Measurements from ENCODE around the gene PSMB7. TPM values are rescaled to one million over a fixed set of nuclear protein-coding genes. Genes with fewer than 3 reads are reported as not detected.

PSMB7 gene
- total and polyA plus RNA-seq, 2 of the 13 experiments (the other 11 are each of a cell fraction or from before 2014, with no cell fraction given) = 259 to 291 TPM

GRCh38 chr9:124370896-124371582 is 44.2 kb downstream of the PSMB7 start (continued):
- TF ChIP-seq, protein P1, sequence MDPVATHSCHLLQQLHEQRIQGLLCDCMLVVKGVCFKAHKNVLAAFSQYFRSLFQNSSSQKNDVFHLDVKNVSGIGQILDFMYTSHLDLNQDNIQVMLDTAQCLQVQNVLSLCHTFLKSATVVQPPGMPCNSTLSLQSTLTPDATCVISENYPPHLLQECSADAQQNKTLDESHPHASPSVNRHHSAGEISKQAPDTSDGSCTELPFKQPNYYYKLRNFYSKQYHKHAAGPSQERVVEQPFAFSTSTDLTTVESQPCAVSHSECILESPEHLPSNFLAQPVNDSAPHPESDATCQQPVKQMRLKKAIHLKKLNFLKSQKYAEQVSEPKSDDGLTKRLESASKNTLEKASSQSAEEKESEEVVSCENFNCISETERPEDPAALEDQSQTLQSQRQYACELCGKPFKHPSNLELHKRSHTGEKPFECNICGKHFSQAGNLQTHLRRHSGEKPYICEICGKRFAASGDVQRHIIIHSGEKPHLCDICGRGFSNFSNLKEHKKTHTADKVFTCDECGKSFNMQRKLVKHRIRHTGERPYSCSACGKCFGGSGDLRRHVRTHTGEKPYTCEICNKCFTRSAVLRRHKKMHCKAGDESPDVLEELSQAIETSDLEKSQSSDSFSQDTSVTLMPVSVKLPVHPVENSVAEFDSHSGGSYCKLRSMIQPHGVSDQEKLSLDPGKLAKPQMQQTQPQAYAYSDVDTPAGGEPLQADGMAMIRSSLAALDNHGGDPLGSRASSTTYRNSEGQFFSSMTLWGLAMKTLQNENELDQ (CRISPR knock-in tag; IDR thresholded peaks at IDR 0.05; ENCODE audit: borderline replicate concordance) = no peak
- no peak for TF ChIP-seq SP1 (IDR thresholded peaks at IDR 0.05)
- no peak for TF ChIP-seq SP1 (CRISPR knock-in tag; IDR thresholded peaks at IDR 0.05)
- TF ChIP-seq GATAD2A (CRISPR knock-in tag; IDR thresholded peaks at IDR 0.05) = peak; percentile 30; the same call in 1 of the 2 replicates
- no peak for TF ChIP-seq TFDP1 (CRISPR knock-in tag; IDR thresholded peaks at IDR 0.05; ENCODE audit: borderline replicate concordance)
- TF ChIP-seq ZNF235 (CRISPR knock-in tag; IDR thresholded peaks at IDR 0.05; ENCODE audit: borderline replicate concordance) = no peak
- no peak for TF ChIP-seq ZNF891 (CRISPR knock-in tag; IDR thresholded peaks at IDR 0.05)
- TF ChIP-seq GMEB1 (CRISPR knock-in tag; IDR thresholded peaks at IDR 0.05; ENCODE audit: borderline replicate concordance) = no peak
- no peak for TF ChIP-seq FOXP1 (IDR thresholded peaks at IDR 0.05)
- TF ChIP-seq FOXP1 (CRISPR knock-in tag; IDR thresholded peaks at IDR 0.05) = no peak
- TF ChIP-seq ZNF674 (CRISPR knock-in tag; IDR thresholded peaks at IDR 0.05; ENCODE audit: low read depth) = no peak
- no peak for TF ChIP-seq ZNF670 (CRISPR knock-in tag; IDR thresholded peaks at IDR 0.05; ENCODE audit: borderline replicate concordance)
- no peak for TF ChIP-seq NFKB2 (CRISPR knock-in tag; IDR thresholded peaks at IDR 0.05; ENCODE audit: borderline replicate concordance)
- no peak for TF ChIP-seq SRSF1 (optimal IDR thresholded peaks at IDR 0.05; ENCODE audit: low read depth, low read length)
- TF ChIP-seq CEBPB (IDR thresholded peaks at IDR 0.05; ENCODE audit: borderline replicate concordance, low read depth, low read length) = peak; percentile 82; the same call in 1 of the 2 replicates
- TF ChIP-seq TBX2 (CRISPR knock-in tag; IDR thresholded peaks at IDR 0.05; ENCODE audit: borderline replicate concordance) = no peak
- no peak for TF ChIP-seq ZSCAN9 (CRISPR knock-in tag; IDR thresholded peaks at IDR 0.05; ENCODE audit: borderline replicate concordance)
- TF ChIP-seq, protein P2, sequence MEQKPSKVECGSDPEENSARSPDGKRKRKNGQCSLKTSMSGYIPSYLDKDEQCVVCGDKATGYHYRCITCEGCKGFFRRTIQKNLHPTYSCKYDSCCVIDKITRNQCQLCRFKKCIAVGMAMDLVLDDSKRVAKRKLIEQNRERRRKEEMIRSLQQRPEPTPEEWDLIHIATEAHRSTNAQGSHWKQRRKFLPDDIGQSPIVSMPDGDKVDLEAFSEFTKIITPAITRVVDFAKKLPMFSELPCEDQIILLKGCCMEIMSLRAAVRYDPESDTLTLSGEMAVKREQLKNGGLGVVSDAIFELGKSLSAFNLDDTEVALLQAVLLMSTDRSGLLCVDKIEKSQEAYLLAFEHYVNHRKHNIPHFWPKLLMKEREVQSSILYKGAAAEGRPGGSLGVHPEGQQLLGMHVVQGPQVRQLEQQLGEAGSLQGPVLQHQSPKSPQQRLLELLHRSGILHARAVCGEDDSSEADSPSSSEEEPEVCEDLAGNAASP (CRISPR knock-in tag; IDR thresholded peaks at IDR 0.05; ENCODE audit: borderline replicate concordance) = 0 out of 2 replicates have a peak, but pooled peaks have one; percentile 28
- peak; percentile 33; the same call in 1 of the 2 replicates for TF ChIP-seq ARID5B (CRISPR knock-in tag; IDR thresholded peaks at IDR 0.05)
- no peak for TF ChIP-seq SRSF9 (IDR thresholded peaks at IDR 0.05; ENCODE audit: borderline replicate concordance, insufficient read depth, low read depth, low read length, poor library complexity, severe bottlenecking)
